Measurements from ENCODE around the gene FHIT.

DNA sequence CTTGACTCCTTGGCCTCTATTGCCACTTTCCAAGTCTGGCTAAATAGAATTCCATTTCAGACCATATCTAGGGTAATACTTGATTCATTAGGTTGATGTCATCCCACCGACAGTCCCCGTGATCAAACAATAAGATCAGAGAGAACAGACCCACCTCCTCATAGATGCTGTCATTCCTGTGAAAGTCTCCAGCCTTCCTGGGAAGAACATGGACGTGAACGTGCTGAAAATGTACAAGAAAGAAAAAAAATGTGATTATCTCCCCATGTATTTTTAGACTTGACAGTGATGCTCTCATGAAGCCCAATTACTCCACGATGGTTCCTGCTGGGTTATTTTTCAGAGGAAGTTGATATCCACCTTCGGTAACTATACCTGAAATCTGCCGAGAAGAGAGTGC lies 1329.1 kb downstream of the FHIT start:
- TF ChIP-seq EZH2phosphoT487 (IDR thresholded peaks at IDR 0.05; ENCODE audit: insufficient read depth, low read depth) (no peak), EZH2 (IDR thresholded peaks at IDR 0.05; ENCODE audit: insufficient read depth, poor library complexity, severe bottlenecking) (no peak)

Data from GM23248 (cell line).